Measurements from ENCODE around the gene KCNQ2. TPM values are rescaled to one million over a fixed set of nuclear protein-coding genes. Genes with fewer than 3 reads are reported as not detected.

Gene KCNQ2
- total RNA-seq, 1 experiment from 2014 or later = not detected

GRCh38 chr20:63492982-63493381, 20.5 kb upstream of the KCNQ2 start:
- Histone ChIP-seq H3K4me3 (no peak overlapping the region), H3K27ac (no peak overlapping the region), H3K79me2 (ENCODE audit: low read depth) (no peaks in the 10 kb centered on the region), H3K27me3 (ENCODE audit: insufficient read depth, low read depth) (peaks cover 5% of the 10 kb centered on the region; the same call in 1 of the 2 replicates), H2AFZ (no peak overlapping the region), H3K4me1 (replicated peaks; ENCODE audit: insufficient read depth) (no peaks in the 10 kb centered on the region), H3K9me3 (ENCODE audit: insufficient read depth, low read depth) (no peaks in the 10 kb centered on the region), H3F3A (ENCODE audit: insufficient read depth, low read depth) (peaks cover 4% of the 10 kb centered on the region; the same call in 1 of the 2 replicates), H4K20me1 (ENCODE audit: insufficient read depth) (peaks cover 3% of the 10 kb centered on the region; the same call in 1 of the 2 replicates), H3K36me3 (ENCODE audit: low read depth) (no peaks in the 10 kb centered on the region), H3K9me2 (ENCODE audit: insufficient read depth) (no peaks in the 10 kb centered on the region), H3K4me2 (no peak overlapping the region)
- ChIA-PET CTCF (no interaction called here), POLR2A (ENCODE audit: unreplicated experiment) (no interaction called here)
- intact Hi-C loops (cut with micrococcal nuclease; ENCODE audit: unreplicated experiment) = loop anchor here (10.0 kb wide), 1 partner anchor 48 kb away; no protein-coding TSS in a partner anchor
- no peak for TF ChIP-seq CTCF (conservative IDR thresholded peaks at IDR 0.05)
- no peak for TF ChIP-seq EZH2 (IDR thresholded peaks at IDR 0.05; ENCODE audit: low read depth)
- DNase-seq = no peak
- no TSS peak for BruUV-seq (replicated peaks)

- no TSS peak for BruUV-seq (replicated peaks)
- no peaks in the 10 kb centered on the region for H3K4me1 ChIP-seq (replicated peaks; ENCODE audit: insufficient read depth)
- no peak overlapping the region for H3K27ac ChIP-seq
- H3K9me3 ChIP-seq (ENCODE audit: insufficient read depth, low read depth) = no peaks in the 10 kb centered on the region
- 0 out of 2 replicates have a peak, but pooled peaks cover under 1% of the 10 kb centered on the region for H3K27me3 ChIP-seq (ENCODE audit: insufficient read depth, low read depth)
- no peaks in the 10 kb centered on the region for H3K79me2 ChIP-seq (ENCODE audit: low read depth)
- H3K4me2 ChIP-seq = no peak overlapping the region
- intact Hi-C loops (cut with micrococcal nuclease; ENCODE audit: unreplicated experiment) = loop anchor here (10.0 kb wide), 1 partner anchor 48 kb away; no protein-coding TSS in a partner anchor
- H3F3A ChIP-seq (ENCODE audit: insufficient read depth, low read depth) = no peaks in the 10 kb centered on the region; the same call in 1 of the 2 replicates
- H2AFZ ChIP-seq = no peak overlapping the region
- H3K4me3 ChIP-seq = no peak overlapping the region
- no peak for TF ChIP-seq CTCF (conservative IDR thresholded peaks at IDR 0.05)
- H3K9me2 ChIP-seq (ENCODE audit: insufficient read depth) = no peaks in the 10 kb centered on the region
- H3K36me3 ChIP-seq (ENCODE audit: low read depth) = no peaks in the 10 kb centered on the region
- ChIA-PET CTCF (no interaction called here), POLR2A (ENCODE audit: unreplicated experiment) (no interaction called here)
- H4K20me1 ChIP-seq (ENCODE audit: insufficient read depth) = peaks cover 3% of the 10 kb centered on the region; the same call in 1 of the 2 replicates
- no peak for DNase-seq
Observed at GRCh38 chr20:63492518-63492917, 20.1 kb upstream of the KCNQ2 start.

GRCh38 chr20:63491635-63492230, 19.3 kb upstream of the KCNQ2 start:
- Histone ChIP-seq H3K27ac (no peak overlapping the region), H3K79me2 (ENCODE audit: low read depth) (no peaks in the 10 kb centered on the region), H3K4me1 (replicated peaks; ENCODE audit: insufficient read depth) (no peaks in the 10 kb centered on the region), H3F3A (ENCODE audit: insufficient read depth, low read depth) (no peaks in the 10 kb centered on the region), H3K4me2 (no peak overlapping the region), H3K9me3 (ENCODE audit: insufficient read depth, low read depth) (no peaks in the 10 kb centered on the region), H4K20me1 (ENCODE audit: insufficient read depth) (peaks cover 3% of the 10 kb centered on the region; the same call in 1 of the 2 replicates), H3K27me3 (ENCODE audit: insufficient read depth, low read depth) (no peaks in the 10 kb centered on the region), H3K36me3 (ENCODE audit: low read depth) (no peaks in the 10 kb centered on the region), H3K9me2 (ENCODE audit: insufficient read depth) (no peaks in the 10 kb centered on the region), H2AFZ (no peak overlapping the region), H3K4me3 (no peak overlapping the region)
- BruUV-seq (replicated peaks) = no TSS peak
- TF ChIP-seq CTCF (conservative IDR thresholded peaks at IDR 0.05) = no peak
- TF ChIP-seq EZH2 (IDR thresholded peaks at IDR 0.05; ENCODE audit: low read depth) = no peak
- CTCF ChIA-PET = no interaction called here
- intact Hi-C loops (cut with micrococcal nuclease; ENCODE audit: unreplicated experiment) = loop anchor here (10.0 kb wide), 1 partner anchor 47 kb away; no protein-coding TSS in a partner anchor
- POLR2A ChIA-PET (ENCODE audit: unreplicated experiment) = no interaction called here
- no peak for DNase-seq
